Mesothelial cell of epicardium (in vitro differentiated cells): ENCODE data around the gene WDR87. TPM values are rescaled to one million over a fixed set of nuclear protein-coding genes. Genes with fewer than 3 reads are reported as not detected.
A peak's percentile ranks its signal among the peaks of the same experiment; 100 is the strongest.

Experiments used
- DNase-seq, 2 experiments: peaks; one replicate each; pipeline ENCODE4 v3.0.0; 2021; ENCODE audit warnings: low spot score in 2 of 2; ENCODE audit not compliant: unreplicated experiment in 2 of 2
- H3K27ac Mint-ChIP-seq: 2 replicates; pipeline ENCODE4 v1.8.0; 2021; ENCODE audit warnings: mixed read lengths
- H3K27me3 Mint-ChIP-seq: 2 replicates; pipeline ENCODE4 v1.8.0; 2021; ENCODE audit warnings: low read depth, mixed read lengths
- H3K36me3 Mint-ChIP-seq: 2 replicates; pipeline ENCODE4 v1.8.0; 2021; ENCODE audit warnings: mixed read lengths
- H3K4me1 Mint-ChIP-seq: 2 replicates; pipeline ENCODE4 v1.8.0; 2021; ENCODE audit warnings: mixed read lengths
- H3K4me3 Mint-ChIP-seq: 2 replicates; pipeline ENCODE4 v1.8.0; 2021; ENCODE audit warnings: mild to moderate bottlenecking, moderate library complexity, mixed read lengths
- H3K9me3 Mint-ChIP-seq: 2 replicates; pipeline ENCODE4 v1.8.0; 2021; ENCODE audit warnings: mixed read lengths
- total RNA-seq: library from RNA; stranded (reverse); gene quantifications from 3 replicates; pipeline ENCODE4 v1.2.1, GENCODE V29; 2021
- TF ChIP-seq, protein P1 (sequence below): fragments of 200-600 bp; sonication (generic); IDR thresholded peaks from one replicate; pipeline ENCODE4 v1.5.0; 2021; ENCODE audit warnings: antibody characterized with exemption; ENCODE audit not compliant: unreplicated experiment

Gene WDR87
- total RNA-seq, 1 donor from 2014 or later = not detected

- no peak overlapping the region for H3K27ac Mint-ChIP-seq
- TF ChIP-seq, protein P1, sequence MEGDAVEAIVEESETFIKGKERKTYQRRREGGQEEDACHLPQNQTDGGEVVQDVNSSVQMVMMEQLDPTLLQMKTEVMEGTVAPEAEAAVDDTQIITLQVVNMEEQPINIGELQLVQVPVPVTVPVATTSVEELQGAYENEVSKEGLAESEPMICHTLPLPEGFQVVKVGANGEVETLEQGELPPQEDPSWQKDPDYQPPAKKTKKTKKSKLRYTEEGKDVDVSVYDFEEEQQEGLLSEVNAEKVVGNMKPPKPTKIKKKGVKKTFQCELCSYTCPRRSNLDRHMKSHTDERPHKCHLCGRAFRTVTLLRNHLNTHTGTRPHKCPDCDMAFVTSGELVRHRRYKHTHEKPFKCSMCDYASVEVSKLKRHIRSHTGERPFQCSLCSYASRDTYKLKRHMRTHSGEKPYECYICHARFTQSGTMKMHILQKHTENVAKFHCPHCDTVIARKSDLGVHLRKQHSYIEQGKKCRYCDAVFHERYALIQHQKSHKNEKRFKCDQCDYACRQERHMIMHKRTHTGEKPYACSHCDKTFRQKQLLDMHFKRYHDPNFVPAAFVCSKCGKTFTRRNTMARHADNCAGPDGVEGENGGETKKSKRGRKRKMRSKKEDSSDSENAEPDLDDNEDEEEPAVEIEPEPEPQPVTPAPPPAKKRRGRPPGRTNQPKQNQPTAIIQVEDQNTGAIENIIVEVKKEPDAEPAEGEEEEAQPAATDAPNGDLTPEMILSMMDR = no peak
- no peaks in the 10 kb centered on the region for H3K36me3 Mint-ChIP-seq
- H3K27me3 Mint-ChIP-seq = no peaks in the 10 kb centered on the region
- H3K4me1 Mint-ChIP-seq = peaks cover 11% of the 10 kb centered on the region
- DNase-seq = no peak
- no peak overlapping the region for H3K4me3 Mint-ChIP-seq
- no peaks in the 10 kb centered on the region for H3K9me3 Mint-ChIP-seq
Observed at GRCh38 chr19:37903096-37903495, 3.3 kb downstream of the WDR87 start.

GRCh38 chr19:37902668-37903067 lies 3.7 kb downstream of the WDR87 start:
- peak; percentile 73 to 83 for DNase-seq
- Mint-ChIP-seq H3K27ac (peak overlapping the region; percentile 43), H3K4me1 (peaks cover 8% of the 10 kb centered on the region), H3K9me3 (no peaks in the 10 kb centered on the region), H3K36me3 (no peaks in the 10 kb centered on the region), H3K27me3 (no peaks in the 10 kb centered on the region), H3K4me3 (no peak overlapping the region)
- TF ChIP-seq, protein P1 = peak; percentile 85

GRCh38 chr19:37899966-37900365 lies 6.4 kb downstream of the WDR87 start:
- H3K36me3 Mint-ChIP-seq = no peaks in the 10 kb centered on the region
- H3K27me3 Mint-ChIP-seq = peaks cover 7% of the 10 kb centered on the region
- no peak overlapping the region for H3K27ac Mint-ChIP-seq
- TF ChIP-seq, protein P1 = no peak
- no peak for DNase-seq
- H3K4me3 Mint-ChIP-seq = no peak overlapping the region
- no peaks in the 10 kb centered on the region for H3K4me1 Mint-ChIP-seq
- no peaks in the 10 kb centered on the region for H3K9me3 Mint-ChIP-seq

DNA sequence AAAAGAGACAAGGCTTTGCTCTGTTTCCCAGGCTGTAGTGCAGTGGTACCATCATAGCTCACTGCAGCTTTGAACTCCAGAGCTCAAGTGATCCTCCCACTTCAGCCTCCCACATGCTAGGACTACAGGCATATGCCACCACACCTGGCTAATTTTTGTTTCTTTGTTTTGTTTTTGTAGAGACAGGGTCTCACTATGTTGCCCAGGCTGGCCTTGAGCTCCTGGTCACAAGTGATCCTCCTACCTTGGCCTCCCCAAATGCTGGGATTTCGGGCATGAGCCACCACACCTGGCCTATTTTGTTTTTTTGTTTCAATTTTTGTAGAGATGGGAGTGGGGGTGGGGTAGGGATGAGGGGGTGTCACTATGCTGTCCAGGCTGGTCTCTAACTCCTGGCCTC lies 6.9 kb downstream of the WDR87 start:
- Mint-ChIP-seq H3K27me3 (peaks cover 7% of the 10 kb centered on the region), H3K27ac (no peak overlapping the region), H3K9me3 (no peaks in the 10 kb centered on the region), H3K4me3 (no peak overlapping the region), H3K36me3 (no peaks in the 10 kb centered on the region), H3K4me1 (no peaks in the 10 kb centered on the region)
- TF ChIP-seq, protein P1 = no peak
- DNase-seq = no peak

DNA sequence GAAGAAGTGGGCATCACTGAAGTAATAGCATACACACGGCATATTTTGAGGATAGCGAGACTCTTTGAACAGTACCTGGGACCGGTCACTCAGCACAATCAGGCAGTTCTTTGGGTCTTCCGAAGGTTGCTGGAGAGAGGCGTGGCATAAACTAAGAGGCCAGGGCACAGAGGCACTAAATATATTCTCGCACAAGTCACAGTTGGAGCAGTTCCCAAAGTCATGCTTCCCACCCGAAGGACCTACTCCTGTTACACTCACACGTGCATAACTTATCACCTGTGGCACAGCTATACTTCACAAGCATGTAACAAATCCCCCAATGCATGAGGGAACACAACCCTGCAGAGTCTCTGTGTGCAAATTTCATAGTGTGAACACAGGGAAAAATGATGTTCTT lies 10.2 kb downstream of the WDR87 start:
- no peak overlapping the region for H3K4me3 Mint-ChIP-seq

More for the DNA sequence above, 10.2 kb downstream of the WDR87 start:
- TF ChIP-seq, protein P1 = no peak
- H3K36me3 Mint-ChIP-seq = no peaks in the 10 kb centered on the region
- no peak for DNase-seq
- H3K27me3 Mint-ChIP-seq = peaks cover 26% of the 10 kb centered on the region
- H3K27ac Mint-ChIP-seq = no peak overlapping the region
- H3K4me1 Mint-ChIP-seq = no peaks in the 10 kb centered on the region
- H3K9me3 Mint-ChIP-seq = no peaks in the 10 kb centered on the region
